Brain microvascular endothelial cell (primary cell): ENCODE results near the gene MFNG.

Source experiments
- DNase-seq: peaks from one replicate; pipeline ENCODE4 v3.0.0-alpha.2; 2020
- H3K27ac ChIP-seq: fragments of 250-450 bp; sonication (Bioruptor Pico); 2 replicates; pipeline ENCODE4 v1.5.1; 2020; ENCODE audit warnings: mild to moderate bottlenecking, moderate library complexity
- H3K27me3 ChIP-seq: fragments of 250-450 bp; sonication (Bioruptor Pico); replicated peaks from 2 replicates; pipeline ENCODE4 v1.5.1; 2020; ENCODE audit warnings: mild to moderate bottlenecking
- H3K36me3 ChIP-seq: fragments of 250-450 bp; sonication (Bioruptor Pico); replicated peaks from 2 replicates; pipeline ENCODE4 v1.5.1; 2020; ENCODE audit warnings: mild to moderate bottlenecking
- H3K4me3 ChIP-seq: 2 replicates; pipeline ENCODE4 v1.5.1; 2011; ENCODE audit warnings: low read depth, mild to moderate bottlenecking, control low read depth, low read length, moderate library complexity
- CTCF ChIP-seq: IDR thresholded peaks from 2 replicates; pipeline ENCODE4 v1.5.1; 2011; ENCODE audit warnings: low read depth, mild to moderate bottlenecking, moderate library complexity, low read length, control low read depth, inconsistent platforms; ENCODE audit errors: missing control alignments
- in situ Hi-C: cut with HindIII; loops from 2 replicates; pipeline ENCODE4 v1.10.0; 2017; ENCODE audit warnings: low sequenced_read_pairs, low pct_ligation_motif_present

The MFNG gene

GRCh38 chr22:37449331-37450001 is 36.7 kb downstream of the MFNG start:
- TF ChIP-seq CTCF: no peak
- DNase-seq: no peak
- H3K4me3 ChIP-seq: no peak overlapping the region
- no peak overlapping the region for H3K27ac ChIP-seq
- no peaks in the 10 kb centered on the region for H3K36me3 ChIP-seq
- no peaks in the 10 kb centered on the region for H3K27me3 ChIP-seq
- in situ Hi-C loops: no loop called here

- H3K27me3 ChIP-seq: no peaks in the 10 kb centered on the region
- in situ Hi-C loops: no loop called here
- H3K36me3 ChIP-seq: no peaks in the 10 kb centered on the region
- DNase-seq: no peak
- no peak overlapping the region for H3K4me3 ChIP-seq
- TF ChIP-seq CTCF: no peak
- H3K27ac ChIP-seq: no peak overlapping the region
Measured at GRCh38 chr22:37448516-37449127, 37.6 kb downstream of the MFNG start.

- in situ Hi-C loops: no loop called here
- TF ChIP-seq CTCF: no peak
Measured at GRCh38 chr22:37445501-37445900, 40.7 kb downstream of the MFNG start.

GRCh38 chr22:37443977-37444376 is 42.2 kb downstream of the MFNG start:
- TF ChIP-seq CTCF: no peak
- Histone ChIP-seq H3K27ac (no peak overlapping the region), H3K4me3 (no peak overlapping the region), H3K27me3 (no peaks in the 10 kb centered on the region), H3K36me3 (no peaks in the 10 kb centered on the region)
- in situ Hi-C loops: no loop called here
- DNase-seq: no peak

More at GRCh38 chr22:37445501-37445900, 40.7 kb downstream of the MFNG start:
- Histone ChIP-seq H3K27ac (no peak overlapping the region), H3K4me3 (no peak overlapping the region), H3K27me3 (no peaks in the 10 kb centered on the region), H3K36me3 (no peaks in the 10 kb centered on the region)
- DNase-seq: no peak

GRCh38 chr22:37443086-37443485 is 43.1 kb downstream of the MFNG start:
- no peak for DNase-seq
- no peaks in the 10 kb centered on the region for H3K27me3 ChIP-seq
- H3K27ac ChIP-seq: no peak overlapping the region
- in situ Hi-C loops: no loop called here
- H3K36me3 ChIP-seq: no peaks in the 10 kb centered on the region
- no peak for TF ChIP-seq CTCF
- H3K4me3 ChIP-seq: no peak overlapping the region
